A549 treated with DMSO at 1 μM for 4 hours (cell line): ENCODE results near the gene EIF2S2. TPM values are rescaled to one million over a fixed set of nuclear protein-coding genes. Genes with fewer than 3 reads are reported as not detected.

Experiments used
- total RNA-seq: library from RNA; stranded (reverse); fragments of 200-300 nt; extraction: Qiagen RNA extraction; gene quantifications from 5 replicates; pipeline ENCODE4 v1.2.3, GENCODE V29; 2022; ENCODE audit warnings: low read depth

EIF2S2 gene
- total RNA-seq = 96.9 to 110 TPM (median 105 TPM) in 5 replicates

GRCh38 chr20:34111702-34112599 is at the start of gene EIF2S2:
TSS of gene EIF2S2 (minus strand) at chr20:34112243. CDS start at chr20:34112110, 133 bp downstream.

Other genes with a start within 250 kb of the EIF2S2 start
- gene RALY, start 118.3 kb downstream of the EIF2S2 start, total RNA-seq = 143 to 161 TPM (median 150 TPM) in 5 replicates
- gene ASIP, start 129.2 kb upstream of the EIF2S2 start, total RNA-seq = not detected in 5 replicates
- 312 to 349 TPM (median 333 TPM) in 5 replicates for gene AHCY, start 191.1 kb upstream of the EIF2S2 start, total RNA-seq